HCT116 (cell line): ENCODE results near the gene SORL1. TPM values are rescaled to one million over a fixed set of nuclear protein-coding genes. Genes with fewer than 3 reads are reported as not detected.

Source experiments
- ATAC-seq: fragments of 200-7000 bp; cut with Tn5 transposase; 2 replicates; pipeline ENCODE4 v1.9.1; 2020; ENCODE audit warnings: mild to moderate bottlenecking, moderate library complexity
- BruUV-seq: library from RNA; stranded (reverse); fragments of 400-500 nt; replicated peaks from 2 replicates; lab custom pipeline; 2021; lab: Mats Ljungman, UMichigan
- CTCF ChIA-PET: fragments of 300-600 bp; sonication (Branson Sonifier 250); formaldehyde crosslinking; loops from one replicate; lab custom pipeline; 2021; ENCODE audit warnings: antibody characterized with exemption; lab: Charles Lee
- POLR2A ChIA-PET: fragments of 300-600, 350-600 bp; sonication (Branson Sonifier 250); formaldehyde crosslinking; loops from one replicate; lab custom pipeline; 2021; ENCODE audit warnings: antibody characterized with exemption; lab: Charles Lee
- RAD21 ChIA-PET, 2 experiments: fragments of 300-600 bp; sonication (Branson Sonifier 250); formaldehyde crosslinking; loops; one replicate each; lab custom pipeline; 2023; ENCODE audit warnings: low total read pairs in 2 of 2; ENCODE audit not compliant: uncharacterized antibody in 2 of 2, unreplicated experiment in 2 of 2, low non-redundant PET in 1 of 2; lab: Charles Lee
- DNase-seq: peaks from one replicate; pipeline ENCODE4 v3.0.0-alpha.2; 2010; ENCODE audit warnings: low read depth, low spot score
- H2AFZ ChIP-seq: fragments of 200-600 bp; shearing (Covaris generic), sonication (generic); 2 replicates; pipeline ENCODE4 v1.6.1; 2017; ENCODE audit warnings: low read depth, mixed run types, mixed read lengths, antibody characterized with exemption, low read length; ENCODE audit not compliant: poor library complexity, severe bottlenecking
- H3K27ac ChIP-seq: 2 replicates; pipeline ENCODE4 v1.5.1; 2012; ENCODE audit warnings: low read depth, low read length
- H3K27me3 ChIP-seq: fragments of 200-600 bp; sonication (generic); 2 replicates; pipeline ENCODE4 v1.6.1; 2016; ENCODE audit warnings: mixed run types, low read length, mixed read lengths; ENCODE audit not compliant: insufficient read depth
- H3K36me3 ChIP-seq, 2 experiments: fragments of 200-500 bp in 1 of 2; fragments of 200-600 bp in 1 of 2; sonication (Bioruptor generic) in 1 of 2; sonication (generic) in 1 of 2; 2 replicates each; pipeline versions ENCODE4 v1.5.1 to v1.6.1; 2014 to 2016; ENCODE audit warnings: low read length in 2 of 2, inconsistent platforms in 1 of 2, mixed read lengths in 1 of 2, mixed run types in 1 of 2; ENCODE audit not compliant: insufficient read depth in 2 of 2, control insufficient read depth in 1 of 2
- H3K4me1 ChIP-seq, 2 experiments: fragments of 200-600 bp in 1 of 2; sonication (generic) in 1 of 2; 2 replicates each; pipeline versions ENCODE4 v1.5.1 to v1.6.1; 2012 to 2017; ENCODE audit warnings: low read length in 2 of 2, inconsistent platforms in 1 of 2, mild to moderate bottlenecking in 1 of 2, mixed read lengths in 1 of 2, mixed run types in 1 of 2, moderate library complexity in 1 of 2; ENCODE audit not compliant: insufficient read depth in 2 of 2, control insufficient read depth in 1 of 2
- H3K4me2 ChIP-seq: fragments of 200-600 bp; sonication (generic); 2 replicates; pipeline ENCODE4 v1.6.1; 2017; ENCODE audit warnings: mixed run types, low read length, mixed read lengths
- H3K4me3 ChIP-seq, 2 experiments: fragments of 200-600 bp in 1 of 2; sonication (generic) in 1 of 2; replicated peaks in 1 of 2; 2 replicates each; pipeline ENCODE4 v1.5.1; 2011 to 2016; ENCODE audit warnings: low read length in 2 of 2, control low read depth in 1 of 2, low read depth in 1 of 2, mild to moderate bottlenecking in 1 of 2, mixed read lengths in 1 of 2, mixed run types in 1 of 2
- H3K79me2 ChIP-seq: fragments of 200-600 bp; sonication (generic); 2 replicates; pipeline ENCODE4 v1.6.1; 2017; ENCODE audit warnings: mild to moderate bottlenecking, mixed run types, low read length, moderate library complexity, mixed read lengths; ENCODE audit not compliant: insufficient read depth
- H3K9ac ChIP-seq: fragments of 200-600 bp; sonication (generic); 2 replicates; pipeline ENCODE4 v1.6.1; 2016; ENCODE audit warnings: low read length, mixed read lengths
- H3K9me2 ChIP-seq: fragments of 200-600 bp; sonication (generic), shearing (Covaris generic); 2 replicates; pipeline ENCODE4 v1.6.1; 2017; ENCODE audit warnings: mixed run types, mild to moderate bottlenecking, moderate library complexity; ENCODE audit not compliant: insufficient read depth
- H3K9me3 ChIP-seq, 2 experiments: fragments of 200-500 bp in 1 of 2; fragments of 200-600 bp in 1 of 2; sonication (Bioruptor generic) in 1 of 2; sonication (generic) in 1 of 2; 2 replicates each; pipeline ENCODE4 v1.6.1; 2014 to 2017; ENCODE audit warnings: low read length in 2 of 2, mixed read lengths in 2 of 2, inconsistent platforms in 1 of 2, low read depth in 1 of 2, mild to moderate bottlenecking in 1 of 2, mixed run types in 1 of 2, moderate library complexity in 1 of 2; ENCODE audit not compliant: control insufficient read depth in 1 of 2, insufficient read depth in 1 of 2
- H4K20me1 ChIP-seq: fragments of 200-600 bp; sonication (generic), shearing (Covaris generic); 2 replicates; pipeline ENCODE4 v1.6.1; 2017; ENCODE audit warnings: mixed run types, mild to moderate bottlenecking, moderate library complexity; ENCODE audit not compliant: insufficient read depth
- ELF1 ChIP-seq: IDR thresholded peaks from 2 replicates; pipeline ENCODE4 v1.6.1; 2012; ENCODE audit warnings: low read depth, borderline replicate concordance
- EZH2 ChIP-seq: fragments of 200-600 bp; sonication (generic); IDR thresholded peaks from 2 replicates; pipeline ENCODE4 v1.6.1; 2017; ENCODE audit warnings: antibody characterized with exemption, mixed run types
- EZH2phosphoT487 ChIP-seq: fragments of 200-600 bp; IDR thresholded peaks from 2 replicates; pipeline ENCODE4 v1.6.1; 2018; ENCODE audit warnings: antibody characterized with exemption, borderline replicate concordance
- MAX ChIP-seq: IDR thresholded peaks from 2 replicates; pipeline ENCODE4 v1.6.1; 2012
- SIN3A ChIP-seq: IDR thresholded peaks from 2 replicates; pipeline ENCODE4 v1.6.1; 2012; ENCODE audit warnings: low read depth
- ZBTB33 ChIP-seq: IDR thresholded peaks from 2 replicates; pipeline ENCODE4 v1.6.1; 2011; ENCODE audit warnings: mild to moderate bottlenecking, low read length, moderate library complexity; ENCODE audit not compliant: insufficient replicate concordance; ENCODE audit errors: extremely low read depth
- intact Hi-C: fragments of 100-400 bp; cut with micrococcal nuclease; formaldehyde crosslinking; loops from 2 replicates; pipeline ENCODE4 v1.10.0; 2022
- total RNA-seq: library from RNA; stranded (reverse); gene quantifications from one replicate; pipeline ENCODE4 v1.2.1, GENCODE V29; 2021; ENCODE audit not compliant: unreplicated experiment
- TF ChIP-seq, protein P1 (sequence below): IDR thresholded peaks from 2 replicates; pipeline ENCODE4 v1.6.1; 2012; ENCODE audit warnings: low read depth

SORL1 gene
- total RNA-seq, 1 experiment from 2014 or later = 17.4 TPM

DNA sequence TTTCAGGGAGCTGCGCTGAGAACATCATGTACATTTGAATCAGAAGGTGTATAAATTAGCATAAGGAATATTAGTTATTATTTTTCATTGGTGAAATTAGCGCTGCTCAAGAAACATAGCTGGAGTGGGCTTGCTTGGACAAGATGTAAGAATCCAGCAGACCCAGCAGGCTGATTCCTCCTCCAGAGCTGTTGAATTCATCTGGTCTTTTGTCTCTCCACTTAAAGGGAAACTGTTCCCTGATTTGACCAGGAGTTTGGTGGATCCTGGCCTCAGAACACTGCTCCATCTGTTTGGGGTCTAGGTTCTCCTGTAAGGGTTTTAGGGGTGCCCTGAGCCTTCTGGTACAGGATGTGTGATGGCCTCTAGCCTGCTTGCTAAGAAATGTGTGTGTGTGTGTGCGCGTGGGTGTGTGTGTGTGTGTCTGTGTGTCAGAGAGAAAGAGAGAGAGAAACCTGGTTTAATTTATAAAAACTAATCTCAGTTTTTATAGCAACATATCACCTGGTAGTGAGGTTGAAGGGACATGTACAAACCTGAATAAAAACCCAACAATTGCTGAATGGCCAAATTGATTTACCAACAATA lies 8.3 kb upstream of the SORL1 start:
- Histone ChIP-seq H3K4me2 (no peak overlapping the region), H3K27ac (no peak overlapping the region), H3K9ac (no peak overlapping the region), H2AFZ (no peak overlapping the region), H3K9me3 (no peaks in the 10 kb centered on the region), H3K4me3 (no peak overlapping the region), H3K9me2 (no peaks in the 10 kb centered on the region), H3K4me1 (no peaks in the 10 kb centered on the region), H3K27me3 (no peaks in the 10 kb centered on the region), H4K20me1 (no peaks in the 10 kb centered on the region), H3K79me2 (no peaks in the 10 kb centered on the region), H3K36me3 (no peaks in the 10 kb centered on the region)
- intact Hi-C loops = no loop called here
- no TSS peak for BruUV-seq
- ChIA-PET POLR2A (no interaction called here), RAD21 (no interaction called here), CTCF (no interaction called here)
- ATAC-seq (no peak), DNase-seq (no peak)
- TF ChIP-seq EZH2 = no peak
- no peak for TF ChIP-seq ZBTB33

- CTCF ChIA-PET = no interaction called here
- H2AFZ ChIP-seq = no peak overlapping the region
- RAD21 ChIA-PET = no interaction called here
- H3K9me2 ChIP-seq = no peaks in the 10 kb centered on the region
- H3K79me2 ChIP-seq = no peaks in the 10 kb centered on the region
- no peak for DNase-seq
- no peak overlapping the region for H3K27ac ChIP-seq
- intact Hi-C loops = no loop called here
- no peak for TF ChIP-seq EZH2phosphoT487
- no peak for TF ChIP-seq MAX
- TF ChIP-seq, protein P1, sequence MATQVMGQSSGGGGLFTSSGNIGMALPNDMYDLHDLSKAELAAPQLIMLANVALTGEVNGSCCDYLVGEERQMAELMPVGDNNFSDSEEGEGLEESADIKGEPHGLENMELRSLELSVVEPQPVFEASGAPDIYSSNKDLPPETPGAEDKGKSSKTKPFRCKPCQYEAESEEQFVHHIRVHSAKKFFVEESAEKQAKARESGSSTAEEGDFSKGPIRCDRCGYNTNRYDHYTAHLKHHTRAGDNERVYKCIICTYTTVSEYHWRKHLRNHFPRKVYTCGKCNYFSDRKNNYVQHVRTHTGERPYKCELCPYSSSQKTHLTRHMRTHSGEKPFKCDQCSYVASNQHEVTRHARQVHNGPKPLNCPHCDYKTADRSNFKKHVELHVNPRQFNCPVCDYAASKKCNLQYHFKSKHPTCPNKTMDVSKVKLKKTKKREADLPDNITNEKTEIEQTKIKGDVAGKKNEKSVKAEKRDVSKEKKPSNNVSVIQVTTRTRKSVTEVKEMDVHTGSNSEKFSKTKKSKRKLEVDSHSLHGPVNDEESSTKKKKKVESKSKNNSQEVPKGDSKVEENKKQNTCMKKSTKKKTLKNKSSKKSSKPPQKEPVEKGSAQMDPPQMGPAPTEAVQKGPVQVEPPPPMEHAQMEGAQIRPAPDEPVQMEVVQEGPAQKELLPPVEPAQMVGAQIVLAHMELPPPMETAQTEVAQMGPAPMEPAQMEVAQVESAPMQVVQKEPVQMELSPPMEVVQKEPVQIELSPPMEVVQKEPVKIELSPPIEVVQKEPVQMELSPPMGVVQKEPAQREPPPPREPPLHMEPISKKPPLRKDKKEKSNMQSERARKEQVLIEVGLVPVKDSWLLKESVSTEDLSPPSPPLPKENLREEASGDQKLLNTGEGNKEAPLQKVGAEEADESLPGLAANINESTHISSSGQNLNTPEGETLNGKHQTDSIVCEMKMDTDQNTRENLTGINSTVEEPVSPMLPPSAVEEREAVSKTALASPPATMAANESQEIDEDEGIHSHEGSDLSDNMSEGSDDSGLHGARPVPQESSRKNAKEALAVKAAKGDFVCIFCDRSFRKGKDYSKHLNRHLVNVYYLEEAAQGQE = no peak
- TF ChIP-seq ELF1 = no peak
- no peak for TF ChIP-seq SIN3A
- TF ChIP-seq, all 23 proteins: peak for 0
- POLR2A ChIA-PET = no interaction called here
- H3K4me3 ChIP-seq = no peak overlapping the region
- ATAC-seq = no peak
- H3K9me3 ChIP-seq = no peaks in the 10 kb centered on the region
- H4K20me1 ChIP-seq = no peaks in the 10 kb centered on the region
- H3K27me3 ChIP-seq = no peaks in the 10 kb centered on the region
- H3K36me3 ChIP-seq = no peaks in the 10 kb centered on the region
- H3K9ac ChIP-seq = no peak overlapping the region
- BruUV-seq = no TSS peak
- H3K4me2 ChIP-seq = no peak overlapping the region
- no peaks in the 10 kb centered on the region for H3K4me1 ChIP-seq
Observed at GRCh38 chr11:121444526-121444925, 7.6 kb upstream of the SORL1 start.
